Prostate gland (tissue), 2 donors: Measurements from ENCODE around the gene PAFAH2. TPM values are rescaled to one million over a fixed set of nuclear protein-coding genes. Genes with fewer than 3 reads are reported as not detected.

Source experiments
- DNase-seq: peaks from one replicate; pipeline ENCODE4 v3.0.0-alpha.2; 2019; ENCODE audit warnings: low spot score
- H3K27ac ChIP-seq, 2 donors: fragments of 200-600 bp; sonication (generic); 2 replicates each; pipeline ENCODE4 v1.5.1; 2017 to 2019
- H3K27me3 ChIP-seq: fragments of 200-600 bp; sonication (generic); replicated peaks from 2 replicates; pipeline ENCODE4 v1.5.1; 2019; ENCODE audit not compliant: insufficient read depth
- H3K36me3 ChIP-seq, 2 donors: fragments of 200-600 bp; sonication (generic); 1 replicate in 1 of 2; 2 replicates in 1 of 2; pipeline versions ENCODE4 v1.5.1 to v1.8.1; 2017 to 2019
- H3K4me1 ChIP-seq: fragments of 200-600 bp; sonication (generic); replicated peaks from 2 replicates; pipeline ENCODE4 v1.5.1; 2019
- H3K4me3 ChIP-seq, 2 donors: fragments of 200-600 bp; sonication (generic); 2 replicates each; pipeline ENCODE4 v1.5.1; 2017 to 2019
- H3K9me3 ChIP-seq: fragments of 200-600 bp; sonication (generic); 2 replicates; pipeline ENCODE4 v1.5.1; 2017
- POLR2A ChIP-seq: fragments of 450-650 bp; IDR thresholded peaks from one replicate; pipeline ENCODE4 v1.6.1; 2016; ENCODE audit warnings: antibody characterized with exemption, mild to moderate bottlenecking
- POLR2AphosphoS5 ChIP-seq: sonication (generic); formaldehyde crosslinking; IDR thresholded peaks from one replicate; pipeline ENCODE4 v1.6.1; 2017; ENCODE audit warnings: antibody characterized with exemption
- WGBS: methylation state at CpG from one replicate; pipeline ENCODE4 v1.1.5; 2018; 5-methylcytosine and 5-hydroxymethylcytosine counted together
- intact Hi-C: fragments of 100-400 bp; cut with DNase I; formaldehyde crosslinking; loops from one replicate; pipeline ENCODE4 v1.14.2; 2022
- total RNA-seq, 2 donors: library from RNA; depleted of rRNA; stranded (reverse); fragments of >200 nt; gene quantifications; one replicate each; pipeline ENCODE4 v1.1.0, GENCODE V29; 2016
- TF ChIP-seq, protein P1 (sequence below), 4 experiments: fragments of 200-600 bp in 2 of 4; fragments of 450-650 bp in 2 of 4; sonication (generic) in 2 of 4; IDR thresholded peaks; 1 replicate in 3 of 4; 2 replicates in 1 of 4; pipeline ENCODE4 v1.5.1; 2016 to 2019; ENCODE audit warnings: antibody characterized with exemption in 4 of 4, mild to moderate bottlenecking in 2 of 4, moderate library complexity in 2 of 4

PAFAH2 gene
- total RNA-seq, 2 donors from 2014 or later = 17.4 to 18.7 TPM

GRCh38 chr1:26044971-26045721 is 47.3 kb upstream of the PAFAH2 start:
- TF ChIP-seq POLR2A = no peak
- TF ChIP-seq, protein P1, sequence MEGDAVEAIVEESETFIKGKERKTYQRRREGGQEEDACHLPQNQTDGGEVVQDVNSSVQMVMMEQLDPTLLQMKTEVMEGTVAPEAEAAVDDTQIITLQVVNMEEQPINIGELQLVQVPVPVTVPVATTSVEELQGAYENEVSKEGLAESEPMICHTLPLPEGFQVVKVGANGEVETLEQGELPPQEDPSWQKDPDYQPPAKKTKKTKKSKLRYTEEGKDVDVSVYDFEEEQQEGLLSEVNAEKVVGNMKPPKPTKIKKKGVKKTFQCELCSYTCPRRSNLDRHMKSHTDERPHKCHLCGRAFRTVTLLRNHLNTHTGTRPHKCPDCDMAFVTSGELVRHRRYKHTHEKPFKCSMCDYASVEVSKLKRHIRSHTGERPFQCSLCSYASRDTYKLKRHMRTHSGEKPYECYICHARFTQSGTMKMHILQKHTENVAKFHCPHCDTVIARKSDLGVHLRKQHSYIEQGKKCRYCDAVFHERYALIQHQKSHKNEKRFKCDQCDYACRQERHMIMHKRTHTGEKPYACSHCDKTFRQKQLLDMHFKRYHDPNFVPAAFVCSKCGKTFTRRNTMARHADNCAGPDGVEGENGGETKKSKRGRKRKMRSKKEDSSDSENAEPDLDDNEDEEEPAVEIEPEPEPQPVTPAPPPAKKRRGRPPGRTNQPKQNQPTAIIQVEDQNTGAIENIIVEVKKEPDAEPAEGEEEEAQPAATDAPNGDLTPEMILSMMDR (IDR thresholded peaks at IDR 0.05) = no peak
- no peak for TF ChIP-seq POLR2AphosphoS5
- Histone ChIP-seq H3K27me3 (peaks cover 27% of the 10 kb centered on the region), H3K4me3 (no peak overlapping the region), H3K4me1 (peaks cover 6% of the 10 kb centered on the region), H3K9me3 (no peaks in the 10 kb centered on the region), H3K36me3 (no peaks in the 10 kb centered on the region), H3K27ac (no peak overlapping the region)
- intact Hi-C loops = no loop called here
- no peak for DNase-seq
- 34% methylated on average over 29 of the region's 29 CpGs for WGBS

- no peak overlapping the region for H3K4me3 ChIP-seq
- WGBS = 94% methylated on average over 3 of the region's 3 CpGs
- no peaks in the 10 kb centered on the region for H3K9me3 ChIP-seq
- peaks cover 6% of the 10 kb centered on the region for H3K4me1 ChIP-seq
- no peaks in the 10 kb centered on the region for H3K36me3 ChIP-seq
- TF ChIP-seq POLR2AphosphoS5 = no peak
- TF ChIP-seq, protein P1 (IDR thresholded peaks at IDR 0.05) = no peak
- TF ChIP-seq POLR2A = no peak
- intact Hi-C loops = no loop called here
- H3K27me3 ChIP-seq = peaks cover 27% of the 10 kb centered on the region
- DNase-seq = no peak
- no peak overlapping the region for H3K27ac ChIP-seq
These were observed 46.6 kb upstream of the PAFAH2 start for GRCh38 chr1:26044414-26044813.

GRCh38 chr1:26043765-26044164 is 45.9 kb upstream of the PAFAH2 start:
- Histone ChIP-seq H3K27ac (no peak overlapping the region), H3K36me3 (no peaks in the 10 kb centered on the region), H3K9me3 (no peaks in the 10 kb centered on the region), H3K4me3 (no peak overlapping the region), H3K27me3 (peaks cover 27% of the 10 kb centered on the region), H3K4me1 (peaks cover 6% of the 10 kb centered on the region)
- TF ChIP-seq, protein P1 (IDR thresholded peaks at IDR 0.05) = no peak
- TF ChIP-seq POLR2AphosphoS5 (no peak), POLR2A (no peak)
- 83% methylated on average over 2 of the region's 2 CpGs for WGBS
- intact Hi-C loops = no loop called here
- no peak for DNase-seq

- Histone ChIP-seq H3K27me3 (peaks cover 18% of the 10 kb centered on the region), H3K36me3 (no peaks in the 10 kb centered on the region), H3K27ac (no peak overlapping the region), H3K4me1 (peaks cover 6% of the 10 kb centered on the region), H3K4me3 (no peak overlapping the region), H3K9me3 (no peaks in the 10 kb centered on the region)
- DNase-seq = no peak
- TF ChIP-seq POLR2AphosphoS5 = no peak
- no peak for TF ChIP-seq POLR2A
- TF ChIP-seq, protein P1 (IDR thresholded peaks at IDR 0.05) = no peak
- intact Hi-C loops = no loop called here
- 75% methylated on average over 4 of the region's 4 CpGs for WGBS
These were observed 44.1 kb upstream of the PAFAH2 start for GRCh38 chr1:26041978-26042377.

DNA sequence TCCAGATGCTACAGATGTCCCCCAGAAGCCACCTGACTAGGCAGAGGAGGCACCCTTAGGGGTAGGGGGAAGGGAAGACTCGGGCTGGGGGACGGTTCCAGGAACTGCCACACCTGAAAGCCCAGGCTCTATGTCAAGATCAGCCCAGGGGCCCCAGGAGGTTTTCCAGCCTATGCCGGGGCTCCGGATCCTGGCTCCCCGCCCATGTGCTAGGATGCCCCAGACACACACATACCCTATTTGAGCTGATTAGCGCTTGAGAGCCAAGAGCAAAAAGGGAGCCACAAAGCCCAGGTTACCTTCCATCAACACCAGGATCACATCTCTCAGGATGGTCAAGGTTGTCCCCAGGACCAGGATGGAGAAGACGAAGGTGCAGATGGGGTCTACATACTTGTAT is 43.5 kb upstream of the PAFAH2 start:
- intact Hi-C loops = no loop called here
- DNase-seq = no peak
- TF ChIP-seq, protein P1 (IDR thresholded peaks at IDR 0.05) = no peak
- TF ChIP-seq POLR2A (no peak), POLR2AphosphoS5 (no peak)
- no peak overlapping the region for H3K4me3 ChIP-seq
- peaks cover 14% of the 10 kb centered on the region for H3K27me3 ChIP-seq
- no peaks in the 10 kb centered on the region for H3K36me3 ChIP-seq
- no peaks in the 10 kb centered on the region for H3K9me3 ChIP-seq
- 80% methylated on average over 5 of the region's 7 CpGs for WGBS
- peaks cover 6% of the 10 kb centered on the region for H3K4me1 ChIP-seq
- no peak overlapping the region for H3K27ac ChIP-seq
